HepG2 (cell line): Measurements from ENCODE around the gene MRGPRE.

ENCODE experiments used
- CHD2 ChIP-seq: IDR thresholded peaks from 2 replicates; pipeline ENCODE4 v1.6.1; 2011; ENCODE audit warnings: low read depth, low read length, improper control_type of control experiment
- EP300 ChIP-seq, 3 experiments: sonication (generic) in 1 of 3; formaldehyde crosslinking in 1 of 3; IDR thresholded peaks; 2 replicates each; pipeline versions ENCODE4 v1.5.1 to v1.6.1; 2011 to 2020; ENCODE audit warnings: low read depth in 2 of 3, low read length in 2 of 3, borderline replicate concordance in 1 of 3, improper control_type of control experiment in 1 of 3, mild to moderate bottlenecking in 1 of 3, missing genetic modification reagents in 1 of 3, moderate library complexity in 1 of 3
- HNRNPH1 ChIP-seq: fragments of 200-400 bp; formaldehyde crosslinking; optimal IDR thresholded peaks from 2 replicates; pipeline ENCODE3; 2017; ENCODE audit warnings: mild to moderate bottlenecking, low read depth, low read length
- SIN3A ChIP-seq: IDR thresholded peaks from 2 replicates; pipeline ENCODE4 v1.6.1; 2011; ENCODE audit warnings: low read depth, mild to moderate bottlenecking, control low read depth, low read length, borderline replicate concordance
- ZBTB42 ChIP-seq: sonication (generic); formaldehyde crosslinking; IDR thresholded peaks from 2 replicates; pipeline ENCODE4 v1.5.0; 2020; ENCODE audit warnings: mild to moderate bottlenecking, missing genetic modification reagents
- ZNF121 ChIP-seq: sonication (generic); formaldehyde crosslinking; IDR thresholded peaks from 2 replicates; pipeline ENCODE4 v1.5.0; 2020; ENCODE audit warnings: mild to moderate bottlenecking, missing genetic modification reagents
- ZNF615 ChIP-seq: sonication (generic); formaldehyde crosslinking; IDR thresholded peaks from 2 replicates; pipeline ENCODE4 v1.5.0; 2020; ENCODE audit warnings: mild to moderate bottlenecking, missing genetic modification reagents, borderline replicate concordance
- ZZZ3 ChIP-seq: sonication (generic); formaldehyde crosslinking; IDR thresholded peaks from 2 replicates; pipeline ENCODE4 v1.4.0; 2020; ENCODE audit warnings: missing genetic modification reagents, mild to moderate bottlenecking, borderline replicate concordance
- TF ChIP-seq, protein P1 (sequence below): IDR thresholded peaks from 2 replicates; pipeline ENCODE4 v1.6.1; 2012; ENCODE audit warnings: inconsistent platforms
- TF ChIP-seq, protein P2 (sequence below): IDR thresholded peaks from 2 replicates; pipeline ENCODE4 v1.6.1; 2018; ENCODE audit warnings: missing genetic modification reagents, mild to moderate bottlenecking, missing compliant biosample characterization
- TF ChIP-seq, protein P3 (sequence below): sonication (generic); formaldehyde crosslinking; IDR thresholded peaks from 2 replicates; pipeline ENCODE4 v1.4.0; 2020; ENCODE audit warnings: missing genetic modification reagents, mild to moderate bottlenecking, borderline replicate concordance
- TF ChIP-seq, protein P4 (sequence below): sonication (generic); formaldehyde crosslinking; IDR thresholded peaks from 2 replicates; pipeline ENCODE4 v1.5.0; 2020; ENCODE audit warnings: mild to moderate bottlenecking, missing genetic modification reagents, moderate library complexity

DNA sequence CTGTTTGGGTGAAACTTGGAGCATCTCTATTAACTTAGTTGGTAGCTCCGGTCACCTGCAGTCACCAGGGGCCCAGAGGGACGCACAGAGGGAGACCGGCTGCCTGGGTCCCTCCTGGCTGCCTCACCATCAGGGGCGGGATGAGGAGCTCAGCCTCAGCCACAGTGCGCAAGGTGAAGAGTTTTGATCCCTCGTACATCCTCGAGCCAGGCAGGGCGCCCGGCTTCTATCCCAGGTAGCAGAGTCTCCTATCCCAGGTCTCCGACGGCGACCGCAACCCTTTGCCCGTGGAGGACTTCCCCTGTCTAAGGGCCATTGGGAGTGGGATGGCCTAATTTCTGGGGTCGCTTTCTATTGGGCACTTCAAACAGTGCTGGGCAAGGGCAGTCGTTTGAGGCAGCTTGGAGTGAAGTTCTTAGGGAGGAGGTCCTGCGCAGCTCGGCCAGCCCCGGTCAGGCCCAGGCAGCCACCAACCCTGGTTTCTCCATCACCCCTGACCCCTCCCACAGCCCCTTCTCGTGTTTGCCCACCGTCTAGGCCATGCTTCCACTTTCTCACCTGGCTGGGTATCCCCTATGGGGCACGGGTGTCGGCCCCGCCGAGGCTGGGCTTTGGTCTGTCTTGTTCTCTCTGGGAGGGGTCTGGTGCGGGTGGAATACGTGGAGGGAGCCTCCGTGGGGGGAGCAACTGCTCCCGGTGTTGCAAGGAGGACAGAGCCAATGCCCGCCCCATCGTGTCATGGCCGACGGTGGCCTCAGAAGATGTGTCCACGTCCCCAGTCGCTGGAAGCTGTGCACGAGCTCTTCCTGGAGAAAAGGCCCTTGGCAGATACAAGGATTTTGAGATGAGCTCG, 10.0 kb downstream of the MRGPRE start:
- TF ChIP-seq, protein P1, sequence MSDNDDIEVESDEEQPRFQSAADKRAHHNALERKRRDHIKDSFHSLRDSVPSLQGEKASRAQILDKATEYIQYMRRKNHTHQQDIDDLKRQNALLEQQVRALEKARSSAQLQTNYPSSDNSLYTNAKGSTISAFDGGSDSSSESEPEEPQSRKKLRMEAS: no peak
- TF ChIP-seq, protein P2, sequence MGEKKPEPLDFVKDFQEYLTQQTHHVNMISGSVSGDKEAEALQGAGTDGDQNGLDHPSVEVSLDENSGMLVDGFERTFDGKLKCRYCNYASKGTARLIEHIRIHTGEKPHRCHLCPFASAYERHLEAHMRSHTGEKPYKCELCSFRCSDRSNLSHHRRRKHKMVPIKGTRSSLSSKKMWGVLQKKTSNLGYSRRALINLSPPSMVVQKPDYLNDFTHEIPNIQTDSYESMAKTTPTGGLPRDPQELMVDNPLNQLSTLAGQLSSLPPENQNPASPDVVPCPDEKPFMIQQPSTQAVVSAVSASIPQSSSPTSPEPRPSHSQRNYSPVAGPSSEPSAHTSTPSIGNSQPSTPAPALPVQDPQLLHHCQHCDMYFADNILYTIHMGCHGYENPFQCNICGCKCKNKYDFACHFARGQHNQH: no peak
- no peak for TF ChIP-seq ZNF121 (CRISPR knock-in tag)
- TF ChIP-seq ZBTB42 (CRISPR knock-in tag): no peak
- TF ChIP-seq EP300 (IDR thresholded peaks at IDR 0.05; ENCODE audit: low read depth in 2 of 2, low read length in 2 of 2): no peak
- TF ChIP-seq EP300 (CRISPR knock-in tag; IDR thresholded peaks at IDR 0.05; ENCODE audit: borderline replicate concordance): no peak
- TF ChIP-seq HNRNPH1: no peak
- no peak for TF ChIP-seq ZNF615 (CRISPR knock-in tag)
- TF ChIP-seq, protein P3, sequence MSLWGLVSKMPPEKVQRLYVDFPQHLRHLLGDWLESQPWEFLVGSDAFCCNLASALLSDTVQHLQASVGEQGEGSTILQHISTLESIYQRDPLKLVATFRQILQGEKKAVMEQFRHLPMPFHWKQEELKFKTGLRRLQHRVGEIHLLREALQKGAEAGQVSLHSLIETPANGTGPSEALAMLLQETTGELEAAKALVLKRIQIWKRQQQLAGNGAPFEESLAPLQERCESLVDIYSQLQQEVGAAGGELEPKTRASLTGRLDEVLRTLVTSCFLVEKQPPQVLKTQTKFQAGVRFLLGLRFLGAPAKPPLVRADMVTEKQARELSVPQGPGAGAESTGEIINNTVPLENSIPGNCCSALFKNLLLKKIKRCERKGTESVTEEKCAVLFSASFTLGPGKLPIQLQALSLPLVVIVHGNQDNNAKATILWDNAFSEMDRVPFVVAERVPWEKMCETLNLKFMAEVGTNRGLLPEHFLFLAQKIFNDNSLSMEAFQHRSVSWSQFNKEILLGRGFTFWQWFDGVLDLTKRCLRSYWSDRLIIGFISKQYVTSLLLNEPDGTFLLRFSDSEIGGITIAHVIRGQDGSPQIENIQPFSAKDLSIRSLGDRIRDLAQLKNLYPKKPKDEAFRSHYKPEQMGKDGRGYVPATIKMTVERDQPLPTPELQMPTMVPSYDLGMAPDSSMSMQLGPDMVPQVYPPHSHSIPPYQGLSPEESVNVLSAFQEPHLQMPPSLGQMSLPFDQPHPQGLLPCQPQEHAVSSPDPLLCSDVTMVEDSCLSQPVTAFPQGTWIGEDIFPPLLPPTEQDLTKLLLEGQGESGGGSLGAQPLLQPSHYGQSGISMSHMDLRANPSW (CRISPR knock-in tag): no peak
- no peak for TF ChIP-seq SIN3A
- TF ChIP-seq, protein P4, sequence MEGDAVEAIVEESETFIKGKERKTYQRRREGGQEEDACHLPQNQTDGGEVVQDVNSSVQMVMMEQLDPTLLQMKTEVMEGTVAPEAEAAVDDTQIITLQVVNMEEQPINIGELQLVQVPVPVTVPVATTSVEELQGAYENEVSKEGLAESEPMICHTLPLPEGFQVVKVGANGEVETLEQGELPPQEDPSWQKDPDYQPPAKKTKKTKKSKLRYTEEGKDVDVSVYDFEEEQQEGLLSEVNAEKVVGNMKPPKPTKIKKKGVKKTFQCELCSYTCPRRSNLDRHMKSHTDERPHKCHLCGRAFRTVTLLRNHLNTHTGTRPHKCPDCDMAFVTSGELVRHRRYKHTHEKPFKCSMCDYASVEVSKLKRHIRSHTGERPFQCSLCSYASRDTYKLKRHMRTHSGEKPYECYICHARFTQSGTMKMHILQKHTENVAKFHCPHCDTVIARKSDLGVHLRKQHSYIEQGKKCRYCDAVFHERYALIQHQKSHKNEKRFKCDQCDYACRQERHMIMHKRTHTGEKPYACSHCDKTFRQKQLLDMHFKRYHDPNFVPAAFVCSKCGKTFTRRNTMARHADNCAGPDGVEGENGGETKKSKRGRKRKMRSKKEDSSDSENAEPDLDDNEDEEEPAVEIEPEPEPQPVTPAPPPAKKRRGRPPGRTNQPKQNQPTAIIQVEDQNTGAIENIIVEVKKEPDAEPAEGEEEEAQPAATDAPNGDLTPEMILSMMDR (CRISPR knock-in tag): no peak
- TF ChIP-seq CHD2: no peak
- no peak for TF ChIP-seq ZZZ3 (CRISPR knock-in tag)
